HepG2 (cell line): ENCODE data around the gene SP9. TPM values are rescaled to one million over a fixed set of nuclear protein-coding genes. Genes with fewer than 3 reads are reported as not detected.

Experiments used
- ATAC-seq: fragments of 200-7000 bp; cut with Tn5 transposase; 3 replicates; pipeline ENCODE4 v1.9.1; 2020; ENCODE audit warnings: mild to moderate bottlenecking, moderate library complexity
- BruUV-seq: library from RNA; stranded (reverse); fragments of 400-500 nt; replicated peaks from 2 replicates; lab custom pipeline; 2021; lab: Mats Ljungman, UMichigan
- CTCF ChIA-PET: fragments of 300-600 bp; formaldehyde crosslinking; extraction: SDS; loops from one replicate; lab custom pipeline; 2021; ENCODE audit warnings: low total read pairs, inconsistent platforms, low intra/inter-chr PET ratio; lab: Yijun Ruan, JAX
- POLR2A ChIA-PET: fragments of 350-600 bp; sonication (Branson Sonifier 250); formaldehyde crosslinking; loops from one replicate; lab custom pipeline; 2020; ENCODE audit warnings: antibody characterized with exemption, inconsistent platforms; lab: Yijun Ruan, JAX
- DNase-seq: peaks from one replicate; pipeline ENCODE4 v3.0.0-alpha.2; 2015; ENCODE audit warnings: low spot score
- FAIRE-seq: peaks from 3 replicates; lab custom pipeline; 2011; peaks lifted over from hg19 to GRCh38; lab: Jason Lieb, UNC
- H2AFZ ChIP-seq: one replicate; pipeline ENCODE4 v1.6.1; 2011; ENCODE audit warnings: low read length, inconsistent platforms
- H3K27ac ChIP-seq: fragments of 300-600 bp; 3 replicates; pipeline ENCODE4 v1.8.0; 2011; ENCODE audit warnings: mixed run types, mild to moderate bottlenecking, mixed read lengths, low read length, inconsistent platforms; ENCODE audit not compliant: insufficient read depth; ENCODE audit errors: extremely low read length
- H3K27me3 ChIP-seq, 2 experiments: fragments of 200-600 bp in 1 of 2; 2 replicates in 1 of 2; 3 replicates in 1 of 2; pipeline versions ENCODE4 v1.6.0 to v1.8.0; 2011; ENCODE audit warnings: low read length in 2 of 2, mild to moderate bottlenecking in 2 of 2, moderate library complexity in 2 of 2, inconsistent platforms in 1 of 2; ENCODE audit not compliant: insufficient read depth in 2 of 2, control insufficient read depth in 1 of 2
- H3K36me3 ChIP-seq, 2 experiments: fragments of 200-600 bp in 1 of 2; replicated peaks in 1 of 2; 2 replicates in 1 of 2; 3 replicates in 1 of 2; pipeline versions ENCODE4 v1.5.1 to v1.8.0; 2011; ENCODE audit warnings: low read length in 2 of 2, inconsistent platforms in 1 of 2; ENCODE audit not compliant: insufficient read depth in 2 of 2, control insufficient read depth in 1 of 2
- H3K4me1 ChIP-seq: 2 replicates; pipeline ENCODE4 v1.5.1; 2012; ENCODE audit warnings: low read length, inconsistent platforms; ENCODE audit not compliant: insufficient read depth
- H3K4me2 ChIP-seq: 2 replicates; pipeline ENCODE4 v1.6.0; 2011; ENCODE audit warnings: low read depth, low read length, inconsistent platforms
- H3K4me3 ChIP-seq, 3 experiments: fragments of 200-600 bp in 1 of 3; sonication (generic), shearing (Covaris generic) in 1 of 3; replicated peaks in 1 of 3; 2 replicates each; pipeline ENCODE4 v1.5.1; 2011 to 2016; ENCODE audit warnings: low read length in 3 of 3, inconsistent platforms in 2 of 3, low read depth in 2 of 3, mild to moderate bottlenecking in 2 of 3, control low read depth in 1 of 3, mixed read lengths in 1 of 3; ENCODE audit not compliant: insufficient read depth in 1 of 3
- H3K79me2 ChIP-seq: one replicate; pipeline ENCODE4 v1.6.1; 2011; ENCODE audit warnings: low read length, inconsistent platforms; ENCODE audit not compliant: insufficient read depth
- H3K9ac ChIP-seq: 2 replicates; pipeline ENCODE4 v1.6.0; 2011; ENCODE audit warnings: mild to moderate bottlenecking, low read depth, low read length, inconsistent platforms; ENCODE audit not compliant: insufficient read depth
- H3K9me3 ChIP-seq: 2 replicates; pipeline ENCODE4 v1.5.1; 2012; ENCODE audit warnings: mild to moderate bottlenecking, low read length
- H4K20me1 ChIP-seq: 2 replicates; pipeline ENCODE4 v1.6.0; 2011; ENCODE audit warnings: inconsistent platforms, mild to moderate bottlenecking, low read length, moderate library complexity; ENCODE audit not compliant: insufficient read depth
- CBX2 ChIP-seq, 2 experiments: fragments of 200-600 bp in 1 of 2; sonication (generic); formaldehyde crosslinking in 1 of 2; IDR thresholded peaks; 2 replicates each; pipeline versions ENCODE4 v1.7.0 to v1.8.1; 2018 to 2022; ENCODE audit warnings: low read depth in 2 of 2, low read length in 1 of 2, mild to moderate bottlenecking in 1 of 2, missing genetic modification reagents in 1 of 2
- EZH2 ChIP-seq: conservative IDR thresholded peaks from 2 replicates; pipeline ENCODE4 v1.6.1; 2012; ENCODE audit warnings: mild to moderate bottlenecking, low read depth, low read length, moderate library complexity
- GZF1 ChIP-seq: sonication (generic); formaldehyde crosslinking; IDR thresholded peaks from 2 replicates; pipeline ENCODE4 v1.5.1; 2020; ENCODE audit warnings: mild to moderate bottlenecking, missing genetic modification reagents
- ZNF230 ChIP-seq: sonication (generic); formaldehyde crosslinking; IDR thresholded peaks from 2 replicates; pipeline ENCODE4 v1.4.0; 2020; ENCODE audit warnings: mild to moderate bottlenecking, missing genetic modification reagents
- WGBS: methylation state at CpG from one replicate; pipeline ENCODE4 v1.1.6; 2017; ENCODE audit warnings: low lambda C conversion rate; 5-methylcytosine and 5-hydroxymethylcytosine counted together
- in situ Hi-C: cut with HindIII; loops from 2 replicates; pipeline ENCODE4 v1.10.0; 2017; ENCODE audit warnings: low pct_unique_long_range_greater_than_20kb; ENCODE audit not compliant: extremely low pct_ligation_motif_present
- intact Hi-C: fragments of 100-400 bp; cut with micrococcal nuclease; formaldehyde crosslinking; loops from one replicate; pipeline ENCODE4 v1.10.0; 2022; ENCODE audit not compliant: unreplicated experiment
- polyA plus RNA-seq, 8 experiments: library from polyadenylated mRNA; depleted of rRNA in 3 of 8; stranded (reverse) in 7 of 8; unstranded in 1 of 8; fragments of >200 nt; fragmentation: Illumina TruSeq in 4 of 8; extraction: Trizol in 4 of 8; gene quantifications; 2 replicates each; pipeline versions ENCODE4 v1.2.1 to v1.2.3, GENCODE V29; 2011 to 2016; ENCODE audit warnings: low read depth in 4 of 8, missing spikeins in 1 of 8, mixed read lengths in 1 of 8; ENCODE audit not compliant: insufficient read depth in 1 of 8
- total RNA-seq, 5 experiments: library from RNA; depleted of rRNA; stranded (reverse); fragments of >200 nt; fragmentation: Illumina TruSeq; extraction: Trizol; gene quantifications; 2 replicates each; pipeline ENCODE4 v1.2.3, GENCODE V29; 2016; ENCODE audit warnings: low read depth in 1 of 5
- TF ChIP-seq, protein P1 (sequence below): sonication (generic); formaldehyde crosslinking; IDR thresholded peaks from 2 replicates; pipeline ENCODE4 v1.4.0; 2020; ENCODE audit warnings: missing genetic modification reagents

The SP9 gene
- total and polyA plus RNA-seq, 2 of the 13 experiments (the other 11 are each of a cell fraction or from before 2014, with no cell fraction given), result not detected

DNA sequence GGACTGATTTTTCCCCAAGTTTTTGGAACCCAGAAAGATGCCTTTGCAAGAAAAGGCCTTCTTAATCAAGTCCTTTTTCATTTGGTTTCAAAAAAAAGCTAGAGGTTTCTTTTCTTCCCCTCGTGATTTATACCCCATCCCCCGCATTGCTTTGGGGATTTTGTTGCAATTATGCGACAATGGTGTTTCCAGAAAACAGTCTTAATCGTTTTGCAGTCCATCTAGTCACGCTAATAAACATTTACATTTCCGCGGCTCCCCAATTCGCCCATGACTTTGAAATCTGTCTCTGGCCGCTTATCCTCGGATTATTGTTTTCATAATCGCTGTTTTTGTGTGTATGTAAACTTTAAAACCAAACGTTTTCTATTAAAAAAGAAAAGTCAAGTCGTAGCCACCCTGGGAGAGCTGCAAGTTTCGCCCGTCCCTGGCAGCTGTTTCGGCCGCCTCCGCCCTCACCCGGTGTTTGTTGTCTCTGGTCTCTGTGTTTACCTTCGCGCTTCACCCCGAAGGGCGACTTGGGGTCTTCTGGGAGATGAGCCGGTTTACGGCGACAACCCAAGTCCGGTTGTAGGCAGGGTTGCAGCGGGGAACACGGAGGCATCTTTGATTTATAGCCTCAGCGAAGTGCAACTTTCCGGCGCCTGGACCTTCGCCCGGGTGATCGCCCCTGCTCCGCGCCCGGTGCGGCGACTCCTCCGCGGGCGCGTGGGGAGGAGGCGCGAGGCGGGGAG lies 667 bp downstream of the SP9 start:
- FAIRE-seq, result no peak
- 51% methylated on average over 47 of the region's 47 CpGs for WGBS
- no peak overlapping the region for H2AFZ ChIP-seq
- peak overlapping the region in 2 of 3 experiments; percentile 16 to 20; a peak in 3 of 6 replicates for H3K4me3 ChIP-seq
- peaks cover 3% of the 10 kb centered on the region; the same call in 1 of the 2 replicates for H4K20me1 ChIP-seq
- in situ Hi-C loops (no loop called here), intact Hi-C loops (no loop called here)
- no peak overlapping the region for H3K27ac ChIP-seq
- no peak for ATAC-seq
- ChIA-PET CTCF (no interaction called here), POLR2A (interaction anchor here (0.6 kb wide), 1 partner anchor 85 kb away, joined by 3 read pairs; no protein-coding TSS in a partner anchor)
- no peaks in the 10 kb centered on the region for H3K9me3 ChIP-seq
- H3K79me2 ChIP-seq, result no peaks in the 10 kb centered on the region
- H3K4me1 ChIP-seq, result peaks cover 56% of the 10 kb centered on the region
- no peak overlapping the region for H3K9ac ChIP-seq
- no peak for DNase-seq
- H3K4me2 ChIP-seq, result peak overlapping the region; percentile 63
- BruUV-seq, result no TSS peak
- peaks cover 18 to 89% of the 10 kb centered on the region in 2 experiments for H3K27me3 ChIP-seq
- peak; percentile 93 for TF ChIP-seq EZH2
- TF ChIP-seq ZNF230 (CRISPR knock-in tag), result no peak
- TF ChIP-seq CBX2 (IDR thresholded peaks at IDR 0.05; ENCODE audit: low read depth, low read length), result peak; percentile 24; the same call in 1 of the 2 replicates
- no peak for TF ChIP-seq CBX2 (CRISPR knock-in tag; IDR thresholded peaks at IDR 0.05; ENCODE audit: low read depth)
- TF ChIP-seq, all 625 proteins: peak for 2
- H3K36me3 ChIP-seq, result no peaks in the 10 kb centered on the region

DNA sequence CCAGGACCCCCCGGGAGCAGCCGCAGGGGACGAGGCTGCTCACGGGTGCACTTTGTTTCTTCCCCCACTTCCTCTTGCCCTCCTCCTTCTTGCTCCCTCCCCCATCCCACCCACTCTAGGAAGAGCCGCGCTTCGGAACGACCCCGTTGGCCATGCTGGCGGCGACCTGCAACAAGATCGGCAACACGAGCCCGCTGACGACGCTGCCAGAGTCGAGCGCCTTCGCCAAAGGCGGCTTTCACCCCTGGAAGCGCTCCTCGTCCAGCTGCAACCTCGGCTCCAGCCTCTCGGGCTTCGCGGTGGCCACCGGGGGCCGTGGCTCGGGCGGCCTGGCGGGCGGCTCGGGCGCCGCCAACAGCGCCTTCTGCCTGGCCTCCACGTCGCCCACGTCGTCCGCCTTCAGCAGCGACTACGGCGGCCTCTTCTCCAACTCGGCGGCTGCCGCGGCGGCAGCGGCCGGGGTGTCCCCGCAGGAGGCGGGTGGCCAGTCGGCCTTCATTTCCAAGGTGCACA lies 1.3 kb downstream of the SP9 start:
- no peak for FAIRE-seq
- Histone ChIP-seq H3K4me1 (peaks cover 60% of the 10 kb centered on the region), H3K9ac (no peak overlapping the region), H3K27me3 (peaks cover 20 to 89% of the 10 kb centered on the region in 2 experiments), H4K20me1 (peaks cover 3% of the 10 kb centered on the region; the same call in 1 of the 2 replicates), H3K27ac (no peak overlapping the region), H2AFZ (no peak overlapping the region), H3K4me3 (peak overlapping the region in 1 of 3 experiments; percentile 67; a peak in 1 of 6 replicates), H3K4me2 (0 out of 2 replicates have a peak overlapping the region, but pooled peaks have one; percentile 83), H3K79me2 (no peaks in the 10 kb centered on the region), H3K9me3 (no peaks in the 10 kb centered on the region), H3K36me3 (no peaks in the 10 kb centered on the region)
- DNase-seq, result no peak
- no TSS peak for BruUV-seq
- WGBS, result 84% methylated on average over 52 of the region's 54 CpGs
- CTCF ChIA-PET, result no interaction called here
- intact Hi-C loops (no loop called here), in situ Hi-C loops (no loop called here)
- POLR2A ChIA-PET, result interaction anchor here (1.0 kb wide), 1 partner anchor 87 kb away, joined by 3 read pairs; the partner anchor contains the start of gene OLA1
- ATAC-seq, result no peak
- TF ChIP-seq, protein P1, sequence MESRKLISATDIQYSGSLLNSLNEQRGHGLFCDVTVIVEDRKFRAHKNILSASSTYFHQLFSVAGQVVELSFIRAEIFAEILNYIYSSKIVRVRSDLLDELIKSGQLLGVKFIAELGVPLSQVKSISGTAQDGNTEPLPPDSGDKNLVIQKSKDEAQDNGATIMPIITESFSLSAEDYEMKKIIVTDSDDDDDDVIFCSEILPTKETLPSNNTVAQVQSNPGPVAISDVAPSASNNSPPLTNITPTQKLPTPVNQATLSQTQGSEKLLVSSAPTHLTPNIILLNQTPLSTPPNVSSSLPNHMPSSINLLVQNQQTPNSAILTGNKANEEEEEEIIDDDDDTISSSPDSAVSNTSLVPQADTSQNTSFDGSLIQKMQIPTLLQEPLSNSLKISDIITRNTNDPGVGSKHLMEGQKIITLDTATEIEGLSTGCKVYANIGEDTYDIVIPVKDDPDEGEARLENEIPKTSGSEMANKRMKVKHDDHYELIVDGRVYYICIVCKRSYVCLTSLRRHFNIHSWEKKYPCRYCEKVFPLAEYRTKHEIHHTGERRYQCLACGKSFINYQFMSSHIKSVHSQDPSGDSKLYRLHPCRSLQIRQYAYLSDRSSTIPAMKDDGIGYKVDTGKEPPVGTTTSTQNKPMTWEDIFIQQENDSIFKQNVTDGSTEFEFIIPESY (CRISPR knock-in tag), result peak; percentile 77
- TF ChIP-seq GZF1 (CRISPR knock-in tag), result no peak
